HEK293 (cell line): ENCODE measurements around the gene DYNLT2B.

Source experiments
- HOXA7 ChIP-seq: sonication (generic); formaldehyde crosslinking; IDR thresholded peaks from 2 replicates; pipeline ENCODE4 v1.8.1; 2022; ENCODE audit warnings: missing genetic modification reagents, borderline replicate concordance
- ZFP37 ChIP-seq: fragments of 450-650 bp; formaldehyde crosslinking; IDR thresholded peaks from 2 replicates; pipeline ENCODE4 v1.5.1; 2016; ENCODE audit warnings: missing biosample characterization, missing genetic modification characterization
- ZNF292 ChIP-seq: fragments of 450-650 bp; formaldehyde crosslinking; IDR thresholded peaks from 2 replicates; pipeline ENCODE4 v1.5.1; 2016; ENCODE audit warnings: low read depth, missing biosample characterization, missing genetic modification characterization, borderline replicate concordance
- ZNF416 ChIP-seq: fragments of 450-650 bp; formaldehyde crosslinking; IDR thresholded peaks from 2 replicates; pipeline ENCODE4 v1.5.1; 2016; ENCODE audit warnings: missing biosample characterization, missing genetic modification characterization
- ZNF596 ChIP-seq: fragments of 450-650 bp; IDR thresholded peaks from 2 replicates; pipeline ENCODE4 v1.5.0; 2018; ENCODE audit warnings: missing biosample characterization, mild to moderate bottlenecking, missing genetic modification characterization, moderate library complexity
- ZNF76 ChIP-seq: fragments of 450-650 bp; formaldehyde crosslinking; IDR thresholded peaks from 2 replicates; pipeline ENCODE4; 2016; ENCODE audit warnings: low read depth, missing biosample characterization, missing genetic modification characterization, borderline replicate concordance
- TF ChIP-seq, protein P1 (sequence below): fragments of 450-650 bp; formaldehyde crosslinking; IDR thresholded peaks from 2 replicates; pipeline ENCODE4 v1.5.1; 2016; ENCODE audit warnings: missing biosample characterization, missing genetic modification characterization
- TF ChIP-seq, protein P2 (sequence below): fragments of 450-650 bp; formaldehyde crosslinking; IDR thresholded peaks from 2 replicates; pipeline ENCODE4 v1.5.1; 2016; ENCODE audit warnings: missing biosample characterization, missing genetic modification characterization
- TF ChIP-seq, protein P3 (sequence below): fragments of 450-650 bp; formaldehyde crosslinking; IDR thresholded peaks from 2 replicates; pipeline ENCODE4 v1.5.1; 2016; ENCODE audit warnings: missing biosample characterization, missing genetic modification characterization, borderline replicate concordance
- TF ChIP-seq, protein P4 (sequence below): fragments of 450-650 bp; formaldehyde crosslinking; IDR thresholded peaks from 2 replicates; pipeline ENCODE4 v1.5.1; 2017; ENCODE audit warnings: missing biosample characterization, mild to moderate bottlenecking, missing genetic modification characterization, moderate library complexity
- TF ChIP-seq, protein P5 (sequence below): fragments of 450-650 bp; formaldehyde crosslinking; IDR thresholded peaks from 2 replicates; pipeline ENCODE4 v1.5.1; 2016; ENCODE audit warnings: missing biosample characterization, missing genetic modification characterization
- TF ChIP-seq, protein P6 (sequence below): fragments of 450-650 bp; formaldehyde crosslinking; IDR thresholded peaks from 2 replicates; pipeline ENCODE4 v1.5.1; 2016; ENCODE audit warnings: missing biosample characterization, missing genetic modification characterization

DNA sequence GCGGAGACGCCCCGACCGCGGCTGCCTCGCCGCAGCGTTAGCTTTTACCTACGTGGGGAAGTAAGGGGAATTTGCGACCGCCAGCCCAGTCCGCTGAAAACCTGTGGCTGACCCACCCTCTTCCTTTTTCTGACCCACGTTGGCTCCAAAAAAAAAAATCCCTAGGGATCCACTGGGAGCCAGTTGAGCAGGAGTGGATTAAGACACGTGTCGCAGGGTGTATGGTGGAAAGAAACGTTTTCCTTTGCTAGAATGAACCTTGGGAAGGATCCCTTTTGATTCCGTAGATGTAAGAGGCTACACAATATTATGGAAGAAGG lies 29.9 kb downstream of the DYNLT2B start:
- TF ChIP-seq, protein P1, sequence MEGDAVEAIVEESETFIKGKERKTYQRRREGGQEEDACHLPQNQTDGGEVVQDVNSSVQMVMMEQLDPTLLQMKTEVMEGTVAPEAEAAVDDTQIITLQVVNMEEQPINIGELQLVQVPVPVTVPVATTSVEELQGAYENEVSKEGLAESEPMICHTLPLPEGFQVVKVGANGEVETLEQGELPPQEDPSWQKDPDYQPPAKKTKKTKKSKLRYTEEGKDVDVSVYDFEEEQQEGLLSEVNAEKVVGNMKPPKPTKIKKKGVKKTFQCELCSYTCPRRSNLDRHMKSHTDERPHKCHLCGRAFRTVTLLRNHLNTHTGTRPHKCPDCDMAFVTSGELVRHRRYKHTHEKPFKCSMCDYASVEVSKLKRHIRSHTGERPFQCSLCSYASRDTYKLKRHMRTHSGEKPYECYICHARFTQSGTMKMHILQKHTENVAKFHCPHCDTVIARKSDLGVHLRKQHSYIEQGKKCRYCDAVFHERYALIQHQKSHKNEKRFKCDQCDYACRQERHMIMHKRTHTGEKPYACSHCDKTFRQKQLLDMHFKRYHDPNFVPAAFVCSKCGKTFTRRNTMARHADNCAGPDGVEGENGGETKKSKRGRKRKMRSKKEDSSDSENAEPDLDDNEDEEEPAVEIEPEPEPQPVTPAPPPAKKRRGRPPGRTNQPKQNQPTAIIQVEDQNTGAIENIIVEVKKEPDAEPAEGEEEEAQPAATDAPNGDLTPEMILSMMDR (tag by site-specific recombination): no peak
- TF ChIP-seq, protein P2, sequence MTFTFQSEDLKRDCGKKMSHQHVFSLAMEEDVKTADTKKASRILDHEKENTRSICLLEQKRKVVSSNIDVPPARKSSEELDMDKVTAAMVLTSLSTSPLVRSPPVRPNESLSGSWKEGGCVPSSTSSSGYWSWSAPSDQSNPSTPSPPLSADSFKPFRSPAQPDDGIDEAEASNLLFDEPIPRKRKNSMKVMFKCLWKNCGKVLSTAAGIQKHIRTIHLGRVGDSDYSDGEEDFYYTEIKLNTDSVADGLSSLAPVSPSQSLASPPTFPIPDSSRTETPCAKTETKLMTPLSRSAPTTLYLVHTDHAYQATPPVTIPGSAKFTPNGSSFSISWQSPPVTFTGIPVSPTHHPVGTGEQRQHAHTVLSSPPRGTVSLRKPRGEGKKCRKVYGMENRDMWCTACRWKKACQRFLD (tag by site-specific recombination): no peak
- TF ChIP-seq, protein P3, sequence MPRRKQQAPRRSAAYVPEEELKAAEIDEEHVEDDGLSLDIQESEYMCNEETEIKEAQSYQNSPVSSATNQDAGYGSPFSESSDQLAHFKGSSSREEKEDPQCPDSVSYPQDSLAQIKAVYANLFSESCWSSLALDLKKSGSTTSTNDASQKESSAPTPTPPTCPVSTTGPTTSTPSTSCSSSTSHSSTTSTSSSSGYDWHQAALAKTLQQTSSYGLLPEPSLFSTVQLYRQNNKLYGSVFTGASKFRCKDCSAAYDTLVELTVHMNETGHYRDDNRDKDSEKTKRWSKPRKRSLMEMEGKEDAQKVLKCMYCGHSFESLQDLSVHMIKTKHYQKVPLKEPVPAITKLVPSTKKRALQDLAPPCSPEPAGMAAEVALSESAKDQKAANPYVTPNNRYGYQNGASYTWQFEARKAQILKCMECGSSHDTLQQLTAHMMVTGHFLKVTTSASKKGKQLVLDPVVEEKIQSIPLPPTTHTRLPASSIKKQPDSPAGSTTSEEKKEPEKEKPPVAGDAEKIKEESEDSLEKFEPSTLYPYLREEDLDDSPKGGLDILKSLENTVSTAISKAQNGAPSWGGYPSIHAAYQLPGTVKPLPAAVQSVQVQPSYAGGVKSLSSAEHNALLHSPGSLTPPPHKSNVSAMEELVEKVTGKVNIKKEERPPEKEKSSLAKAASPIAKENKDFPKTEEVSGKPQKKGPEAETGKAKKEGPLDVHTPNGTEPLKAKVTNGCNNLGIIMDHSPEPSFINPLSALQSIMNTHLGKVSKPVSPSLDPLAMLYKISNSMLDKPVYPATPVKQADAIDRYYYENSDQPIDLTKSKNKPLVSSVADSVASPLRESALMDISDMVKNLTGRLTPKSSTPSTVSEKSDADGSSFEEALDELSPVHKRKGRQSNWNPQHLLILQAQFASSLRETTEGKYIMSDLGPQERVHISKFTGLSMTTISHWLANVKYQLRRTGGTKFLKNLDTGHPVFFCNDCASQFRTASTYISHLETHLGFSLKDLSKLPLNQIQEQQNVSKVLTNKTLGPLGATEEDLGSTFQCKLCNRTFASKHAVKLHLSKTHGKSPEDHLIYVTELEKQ: no peak
- no peak for TF ChIP-seq ZFP37 (tag by site-specific recombination)
- TF ChIP-seq ZNF416: no peak
- TF ChIP-seq HOXA7 (CRISPR knock-in tag): no peak
- TF ChIP-seq, protein P4, sequence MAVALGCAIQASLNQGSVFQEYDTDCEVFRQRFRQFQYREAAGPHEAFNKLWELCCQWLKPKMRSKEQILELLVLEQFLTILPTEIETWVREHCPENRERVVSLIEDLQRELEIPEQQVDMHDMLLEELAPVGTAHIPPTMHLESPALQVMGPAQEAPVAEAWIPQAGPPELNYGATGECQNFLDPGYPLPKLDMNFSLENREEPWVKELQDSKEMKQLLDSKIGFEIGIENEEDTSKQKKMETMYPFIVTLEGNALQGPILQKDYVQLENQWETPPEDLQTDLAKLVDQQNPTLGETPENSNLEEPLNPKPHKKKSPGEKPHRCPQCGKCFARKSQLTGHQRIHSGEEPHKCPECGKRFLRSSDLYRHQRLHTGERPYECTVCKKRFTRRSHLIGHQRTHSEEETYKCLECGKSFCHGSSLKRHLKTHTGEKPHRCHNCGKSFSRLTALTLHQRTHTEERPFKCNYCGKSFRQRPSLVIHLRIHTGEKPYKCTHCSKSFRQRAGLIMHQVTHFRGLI (tag by site-specific recombination): no peak
- TF ChIP-seq ZNF596 (tag by site-specific recombination): no peak
- TF ChIP-seq, protein P5, sequence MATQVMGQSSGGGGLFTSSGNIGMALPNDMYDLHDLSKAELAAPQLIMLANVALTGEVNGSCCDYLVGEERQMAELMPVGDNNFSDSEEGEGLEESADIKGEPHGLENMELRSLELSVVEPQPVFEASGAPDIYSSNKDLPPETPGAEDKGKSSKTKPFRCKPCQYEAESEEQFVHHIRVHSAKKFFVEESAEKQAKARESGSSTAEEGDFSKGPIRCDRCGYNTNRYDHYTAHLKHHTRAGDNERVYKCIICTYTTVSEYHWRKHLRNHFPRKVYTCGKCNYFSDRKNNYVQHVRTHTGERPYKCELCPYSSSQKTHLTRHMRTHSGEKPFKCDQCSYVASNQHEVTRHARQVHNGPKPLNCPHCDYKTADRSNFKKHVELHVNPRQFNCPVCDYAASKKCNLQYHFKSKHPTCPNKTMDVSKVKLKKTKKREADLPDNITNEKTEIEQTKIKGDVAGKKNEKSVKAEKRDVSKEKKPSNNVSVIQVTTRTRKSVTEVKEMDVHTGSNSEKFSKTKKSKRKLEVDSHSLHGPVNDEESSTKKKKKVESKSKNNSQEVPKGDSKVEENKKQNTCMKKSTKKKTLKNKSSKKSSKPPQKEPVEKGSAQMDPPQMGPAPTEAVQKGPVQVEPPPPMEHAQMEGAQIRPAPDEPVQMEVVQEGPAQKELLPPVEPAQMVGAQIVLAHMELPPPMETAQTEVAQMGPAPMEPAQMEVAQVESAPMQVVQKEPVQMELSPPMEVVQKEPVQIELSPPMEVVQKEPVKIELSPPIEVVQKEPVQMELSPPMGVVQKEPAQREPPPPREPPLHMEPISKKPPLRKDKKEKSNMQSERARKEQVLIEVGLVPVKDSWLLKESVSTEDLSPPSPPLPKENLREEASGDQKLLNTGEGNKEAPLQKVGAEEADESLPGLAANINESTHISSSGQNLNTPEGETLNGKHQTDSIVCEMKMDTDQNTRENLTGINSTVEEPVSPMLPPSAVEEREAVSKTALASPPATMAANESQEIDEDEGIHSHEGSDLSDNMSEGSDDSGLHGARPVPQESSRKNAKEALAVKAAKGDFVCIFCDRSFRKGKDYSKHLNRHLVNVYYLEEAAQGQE: no peak
- no peak for TF ChIP-seq ZNF76 (tag by site-specific recombination)
- TF ChIP-seq, protein P6, sequence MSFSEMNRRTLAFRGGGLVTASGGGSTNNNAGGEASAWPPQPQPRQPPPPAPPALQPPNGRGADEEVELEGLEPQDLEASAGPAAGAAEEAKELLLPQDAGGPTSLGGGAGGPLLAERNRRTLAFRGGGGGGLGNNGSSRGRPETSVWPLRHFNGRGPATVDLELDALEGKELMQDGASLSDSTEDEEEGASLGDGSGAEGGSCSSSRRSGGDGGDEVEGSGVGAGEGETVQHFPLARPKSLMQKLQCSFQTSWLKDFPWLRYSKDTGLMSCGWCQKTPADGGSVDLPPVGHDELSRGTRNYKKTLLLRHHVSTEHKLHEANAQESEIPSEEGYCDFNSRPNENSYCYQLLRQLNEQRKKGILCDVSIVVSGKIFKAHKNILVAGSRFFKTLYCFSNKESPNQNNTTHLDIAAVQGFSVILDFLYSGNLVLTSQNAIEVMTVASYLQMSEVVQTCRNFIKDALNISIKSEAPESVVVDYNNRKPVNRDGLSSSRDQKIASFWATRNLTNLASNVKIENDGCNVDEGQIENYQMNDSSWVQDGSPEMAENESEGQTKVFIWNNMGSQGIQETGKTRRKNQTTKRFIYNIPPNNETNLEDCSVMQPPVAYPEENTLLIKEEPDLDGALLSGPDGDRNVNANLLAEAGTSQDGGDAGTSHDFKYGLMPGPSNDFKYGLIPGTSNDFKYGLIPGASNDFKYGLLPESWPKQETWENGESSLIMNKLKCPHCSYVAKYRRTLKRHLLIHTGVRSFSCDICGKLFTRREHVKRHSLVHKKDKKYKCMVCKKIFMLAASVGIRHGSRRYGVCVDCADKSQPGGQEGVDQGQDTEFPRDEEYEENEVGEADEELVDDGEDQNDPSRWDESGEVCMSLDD (tag by site-specific recombination): no peak
- no peak for TF ChIP-seq ZNF292 (tag by site-specific recombination)
